HG03575 (cell line): ENCODE results near the gene MARK3.

Source experiments
- ATAC-seq: cut with Tn5 transposase; IDR thresholded peaks from one replicate; pipeline ENCODE4 v1.9.1; 2021; ENCODE audit not compliant: unreplicated experiment, insufficient number of reproducible peaks, low FRiP score; ENCODE audit errors: extremely low read depth

MARK3 gene

DNA sequence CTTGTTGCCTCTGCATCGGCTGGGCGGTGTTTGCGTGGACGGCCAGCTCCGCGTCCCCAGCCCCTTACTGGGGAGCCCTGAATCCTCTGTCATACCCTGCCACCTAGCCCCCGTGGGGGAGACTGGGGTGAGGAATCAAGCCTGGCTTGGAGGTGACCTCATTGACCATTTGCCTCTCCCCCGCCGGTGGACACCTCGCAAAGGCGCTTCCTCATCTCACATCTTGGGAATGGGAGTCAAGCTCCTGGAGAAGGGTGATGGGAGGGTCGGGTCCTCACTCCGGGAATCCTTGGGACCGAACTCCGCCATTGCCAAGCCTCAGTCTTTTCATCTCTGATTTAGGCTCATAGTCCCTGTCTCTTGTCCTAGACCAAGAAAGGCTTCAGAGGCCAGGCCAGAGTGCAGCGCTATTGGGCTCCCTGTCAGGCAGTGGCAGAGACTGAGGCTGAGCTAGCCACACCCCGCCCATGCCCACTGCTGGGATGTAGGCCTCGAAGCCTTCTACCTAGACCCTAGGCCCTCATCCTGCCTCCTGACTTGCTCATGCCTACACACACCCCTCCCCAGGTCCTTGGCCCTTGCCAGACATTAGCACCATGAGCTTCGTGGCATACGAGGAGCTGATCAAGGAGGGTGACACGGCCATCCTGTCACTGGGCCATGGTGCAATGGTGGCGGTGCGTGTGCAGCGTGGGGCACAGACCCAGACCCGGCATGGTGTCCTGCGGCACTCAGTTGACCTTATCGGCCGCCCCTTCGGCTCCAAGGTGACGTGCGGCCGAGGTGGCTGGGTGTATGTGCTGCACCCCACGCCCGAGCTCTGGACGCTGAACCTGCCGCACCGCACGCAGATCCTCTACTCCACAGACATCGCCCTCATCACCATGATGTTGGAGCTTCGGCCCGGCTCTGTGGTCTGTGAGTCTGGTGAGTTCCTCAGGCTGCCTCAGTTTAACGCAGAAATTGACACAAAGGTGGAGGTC is 144.5 kb downstream of the MARK3 start:
- ATAC-seq = no peak

GRCh38 chr14:103530390-103530789 is 145.2 kb downstream of the MARK3 start:
- no peak for ATAC-seq

DNA sequence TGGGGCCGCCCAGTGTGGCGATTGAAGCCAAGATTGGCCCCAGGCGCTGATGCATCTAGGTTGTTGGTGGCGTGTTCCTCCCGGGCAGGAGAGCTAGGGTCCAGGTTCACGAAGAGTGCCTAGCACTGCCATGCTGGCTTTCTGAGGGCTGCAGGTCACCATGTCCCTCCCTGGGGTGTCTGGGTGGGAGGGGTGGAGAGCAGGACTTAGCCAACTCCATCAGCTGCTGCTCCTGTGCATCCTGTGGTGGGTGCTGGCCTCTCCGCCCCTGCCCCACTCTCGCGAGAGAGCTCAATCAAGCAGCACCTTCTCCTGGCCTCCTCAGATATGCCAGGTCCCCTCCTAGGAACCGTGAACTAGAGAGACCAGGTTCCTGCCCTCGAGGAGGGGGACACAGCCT is 145.6 kb downstream of the MARK3 start:
- ATAC-seq = no peak

GRCh38 chr14:103531421-103532215 is 146.4 kb downstream of the MARK3 start:
- no peak for ATAC-seq

GRCh38 chr14:103532216-103533136 is 147.3 kb downstream of the MARK3 start:
- no peak for ATAC-seq

DNA sequence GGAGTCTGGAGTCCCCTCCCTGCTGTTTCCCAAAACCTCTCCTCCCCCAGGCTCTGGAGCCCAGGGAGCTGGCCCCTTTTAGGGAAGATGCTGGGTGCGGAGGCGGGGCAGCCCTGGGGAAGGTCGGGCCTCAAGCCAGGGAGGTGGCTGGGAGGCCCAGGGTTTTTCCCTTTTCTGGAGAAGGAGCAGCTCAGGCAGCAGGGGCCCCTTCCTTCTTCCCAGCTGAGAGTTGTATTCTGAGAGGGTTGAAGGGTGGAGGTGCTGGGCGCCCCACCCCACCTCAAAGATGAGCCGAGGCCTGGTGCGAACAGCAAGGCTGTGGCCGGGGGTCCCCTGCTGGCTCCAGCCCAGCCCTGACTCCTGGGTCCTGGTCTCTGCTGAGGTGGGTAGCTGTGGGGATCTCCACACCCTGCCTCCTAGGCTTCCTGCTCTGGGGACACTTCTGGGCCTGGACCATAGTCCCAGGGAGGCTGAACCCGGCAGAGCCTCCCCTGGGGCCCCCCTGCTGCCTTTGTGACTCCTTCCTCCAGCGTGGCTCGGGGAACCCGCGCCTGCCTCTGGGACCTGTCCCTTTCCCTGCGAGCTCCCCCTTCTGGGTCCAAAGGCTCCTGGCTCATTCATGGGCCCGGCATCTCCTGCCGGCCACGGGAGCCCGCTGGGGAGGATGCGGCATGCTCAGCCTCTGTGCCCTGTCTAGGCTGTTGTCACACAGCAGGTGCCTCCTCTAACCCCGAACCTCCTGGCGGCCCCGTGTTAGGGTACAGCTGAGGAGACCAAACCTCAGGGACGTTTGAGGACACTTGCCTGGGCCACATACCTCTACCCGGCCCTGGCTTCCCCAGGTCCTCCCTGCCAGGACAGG is 148.2 kb downstream of the MARK3 start:
- ATAC-seq = no peak

DNA sequence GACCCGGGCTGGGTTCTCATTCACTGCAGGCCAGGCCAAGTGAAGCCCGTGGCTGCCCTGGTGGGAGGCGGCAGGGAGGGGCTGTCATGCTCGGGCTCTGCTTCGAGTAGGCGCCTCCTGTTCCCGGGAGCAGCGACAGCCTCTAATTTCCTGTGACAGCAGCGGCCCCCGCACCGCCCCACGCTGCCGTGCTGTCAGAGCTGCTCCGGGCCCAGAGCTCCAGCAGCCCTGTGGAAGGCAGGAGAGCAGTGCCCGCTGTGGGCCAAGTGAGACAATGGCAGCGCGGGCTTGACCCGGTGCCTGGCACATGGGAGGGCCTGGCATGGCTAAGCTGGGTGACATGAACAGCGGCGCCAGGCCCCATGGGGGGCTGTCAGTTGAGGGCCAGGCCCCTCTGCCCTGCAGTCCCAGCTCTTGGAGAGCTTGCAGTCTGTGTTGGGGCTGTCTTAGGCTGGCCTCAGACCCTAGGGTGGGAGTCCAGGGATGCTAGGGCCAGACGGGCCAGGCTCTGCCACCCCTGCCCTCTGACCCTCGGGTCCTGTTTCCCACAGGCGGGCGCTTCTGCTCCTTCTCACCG is 148.9 kb downstream of the MARK3 start:
- no peak for ATAC-seq

DNA sequence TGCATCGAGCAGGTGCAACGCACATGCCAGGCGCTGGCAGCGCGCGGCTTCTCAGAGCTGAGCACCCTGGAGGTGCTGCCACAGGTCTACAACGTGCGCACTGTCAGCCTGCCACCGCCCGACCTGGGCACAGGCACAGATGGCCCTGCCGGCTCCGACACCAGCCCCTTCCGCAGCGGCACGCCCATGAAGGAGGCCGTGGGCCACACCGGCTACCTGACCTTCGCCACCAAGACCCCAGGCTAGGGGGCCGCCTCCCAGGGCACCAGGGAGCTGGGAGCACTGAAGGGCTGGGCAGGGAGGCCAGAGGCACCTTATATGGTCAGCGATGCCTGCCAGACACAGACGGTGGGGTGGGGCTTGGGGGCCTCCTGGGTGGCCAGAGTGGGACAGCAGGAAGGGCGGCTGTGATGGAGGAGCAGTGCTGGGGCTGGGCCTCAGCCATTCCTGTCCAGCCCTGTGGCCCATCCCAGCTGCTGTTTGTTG is 149.4 kb downstream of the MARK3 start:
- no peak for ATAC-seq

DNA sequence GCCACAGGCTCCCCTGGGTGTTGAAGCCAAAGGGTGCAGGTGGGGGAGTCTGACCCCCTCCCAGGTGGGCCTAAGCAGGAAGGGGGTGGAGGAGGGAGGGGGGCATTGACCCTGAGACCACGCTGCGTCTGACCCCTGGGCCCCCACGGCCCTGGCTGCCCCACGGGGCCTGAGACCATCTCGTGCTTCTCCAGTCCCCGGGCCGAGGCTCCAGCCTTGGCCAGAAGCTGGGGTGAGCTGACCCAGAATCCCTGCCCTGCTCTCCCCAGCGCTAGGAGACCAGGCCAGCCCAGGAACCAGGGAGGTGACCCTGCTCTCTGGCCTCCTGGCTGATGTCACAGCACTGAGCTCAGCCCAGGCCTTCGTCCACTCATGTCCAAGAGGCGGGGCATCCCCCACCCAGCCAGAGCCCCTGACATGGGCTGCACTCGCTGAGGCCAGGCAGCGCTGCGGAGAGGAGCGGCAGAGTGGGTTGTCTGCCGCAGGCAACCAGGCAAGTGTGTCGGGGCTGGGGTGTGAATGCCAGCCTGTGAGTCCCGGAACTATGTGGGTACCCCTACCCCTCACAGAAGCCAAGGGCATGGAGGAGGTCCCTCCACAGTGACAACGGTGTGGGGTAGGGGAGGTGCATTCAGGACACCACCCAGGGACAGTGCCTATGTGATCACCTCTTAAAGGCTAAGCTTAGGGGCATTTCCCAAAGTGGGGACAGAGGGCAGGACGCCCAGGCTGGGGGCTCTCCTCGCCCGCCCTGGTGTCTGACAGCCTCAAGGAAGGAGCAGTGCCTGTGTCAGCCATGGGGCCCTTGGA is 150.1 kb downstream of the MARK3 start:
- ATAC-seq = no peak

DNA sequence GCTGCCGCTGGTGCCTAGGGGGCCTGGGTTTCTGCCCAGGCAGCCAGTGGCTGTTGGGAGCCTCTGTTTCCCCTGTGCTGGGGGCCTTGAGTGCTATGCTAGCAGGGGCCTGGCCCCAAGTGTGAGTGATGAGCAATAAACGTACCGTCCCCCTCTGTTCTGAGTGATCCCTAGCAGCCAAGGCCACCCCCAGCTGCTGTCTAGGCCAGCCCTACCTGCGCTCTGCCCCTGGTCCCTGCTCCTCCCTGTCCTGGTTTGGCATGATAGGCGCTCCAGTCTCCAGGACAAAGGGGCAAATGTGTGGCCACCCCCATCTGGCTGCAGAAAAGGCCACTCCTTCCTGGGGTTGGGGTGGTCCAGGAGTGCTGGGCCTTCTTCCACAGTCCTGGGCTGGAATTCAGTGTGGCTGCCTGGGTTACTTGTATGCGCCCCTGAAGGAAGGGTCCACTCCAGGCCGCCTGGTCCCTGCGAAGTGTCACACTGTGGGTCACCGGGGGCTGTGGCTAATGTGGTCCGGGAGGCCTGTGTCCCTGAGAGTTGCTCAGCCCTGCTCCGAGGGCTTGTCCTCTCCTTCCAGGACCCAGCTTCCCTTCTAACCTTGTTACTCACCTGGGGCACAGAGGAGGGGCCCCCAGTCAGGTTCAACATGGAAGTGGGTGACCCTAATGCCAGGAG is 150.8 kb downstream of the MARK3 start:
- ATAC-seq = no peak

DNA sequence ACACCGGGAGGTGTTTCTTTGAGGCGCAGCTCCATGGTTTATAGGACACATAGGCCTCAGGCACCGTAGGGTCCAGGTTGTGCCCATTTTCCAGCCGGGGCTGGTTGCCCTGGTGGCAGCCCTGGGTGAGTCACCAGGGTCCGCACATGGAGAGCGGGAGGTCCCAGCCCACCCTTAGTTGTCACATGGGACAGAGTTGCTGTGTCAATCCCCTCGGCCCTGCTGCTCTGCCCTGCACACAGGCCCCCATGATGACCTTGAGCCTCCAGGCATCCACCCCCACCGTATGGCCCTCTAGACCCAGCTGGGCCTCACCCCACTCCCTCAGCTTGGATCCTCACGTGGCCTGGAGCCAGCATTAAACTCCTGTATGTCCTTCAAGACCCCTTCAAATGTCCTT is 151.5 kb downstream of the MARK3 start:
- ATAC-seq = no peak

DNA sequence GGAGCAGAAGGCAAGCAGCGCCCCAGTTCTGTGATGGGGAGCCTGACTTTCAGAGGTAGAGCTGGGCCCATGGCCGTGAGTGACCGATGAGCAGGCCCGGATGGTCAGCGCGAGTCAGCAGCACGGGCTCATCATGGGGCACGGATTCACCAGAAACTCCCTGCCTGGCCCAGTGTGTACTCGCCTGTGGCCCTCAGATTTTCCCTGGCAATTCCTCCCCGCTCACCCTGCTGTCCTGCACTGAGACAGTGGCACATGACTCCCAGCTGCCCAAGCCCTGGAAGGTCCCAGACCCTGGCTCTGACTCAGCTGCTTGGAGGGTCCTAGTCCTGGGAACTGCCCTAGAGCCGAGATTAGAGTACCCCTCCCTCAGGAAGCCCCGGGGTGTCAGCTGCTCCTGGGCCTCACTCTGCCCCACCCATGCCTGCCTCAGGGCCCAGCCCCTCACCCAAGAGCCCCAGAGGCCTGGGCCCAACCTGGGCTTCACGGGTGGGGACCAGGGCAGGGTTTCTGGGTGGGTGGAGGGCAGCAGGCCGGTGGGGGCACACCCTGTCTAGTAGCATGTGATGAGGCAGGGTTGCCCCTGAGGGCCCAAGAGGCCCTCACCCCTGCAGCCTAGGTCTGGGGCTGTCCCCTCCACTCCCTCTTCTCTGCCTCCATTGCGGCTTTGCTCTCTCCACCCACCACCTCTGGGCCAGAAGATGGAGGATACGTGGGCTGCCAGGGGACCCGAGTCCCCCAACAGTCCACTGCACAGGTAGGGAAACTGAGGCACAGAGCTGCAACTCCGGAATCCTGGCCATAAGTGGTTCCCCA is 152.2 kb downstream of the MARK3 start:
- no peak for ATAC-seq

GRCh38 chr14:103538291-103539055 is 153.3 kb downstream of the MARK3 start:
- no peak for ATAC-seq

DNA sequence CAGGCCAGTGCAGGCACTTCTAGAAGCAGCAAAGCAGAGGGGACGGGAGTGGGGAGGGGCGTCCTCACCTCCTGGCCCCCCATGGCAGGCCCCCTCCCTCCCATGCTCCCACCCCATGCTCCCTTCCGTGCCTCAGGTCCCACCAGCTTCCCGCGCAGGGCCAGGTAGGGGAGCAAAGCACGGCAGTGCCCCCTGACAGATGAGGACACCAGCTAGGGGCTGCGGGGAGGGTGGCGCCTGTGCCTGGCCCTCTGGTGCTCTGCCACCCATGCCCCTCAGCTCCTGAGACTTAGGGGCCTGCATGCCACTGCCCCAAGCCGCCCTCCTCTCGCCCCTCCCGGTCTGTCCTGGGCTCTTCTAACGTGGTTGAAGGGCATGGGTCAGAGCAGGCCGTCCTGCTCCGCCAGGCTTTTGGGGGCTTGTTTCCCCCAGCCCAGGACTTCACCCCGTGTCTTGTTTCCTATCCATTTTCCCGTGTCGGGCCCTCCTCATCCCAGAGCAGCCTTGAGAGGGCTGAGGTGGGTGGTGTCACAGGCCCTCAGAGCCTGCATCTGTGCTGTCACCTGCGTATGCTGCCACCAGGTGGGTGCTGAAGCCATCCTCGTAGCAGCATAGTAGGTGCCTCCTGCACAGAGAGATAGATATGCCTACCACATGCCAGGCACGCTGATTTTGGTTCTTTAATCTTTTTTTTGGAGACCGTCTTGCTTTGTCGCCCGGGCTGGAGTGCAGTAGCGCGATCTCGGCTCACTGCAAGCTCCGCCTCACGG is 154.0 kb downstream of the MARK3 start:
- ATAC-seq = no peak
